DOHH2 (cell line): ENCODE results near the gene MAP3K5.

Experiments used
- H3F3A ChIP-seq: fragments of 200-600 bp; sonication (generic), shearing (Covaris generic); 2 replicates; pipeline ENCODE4 v1.6.0; 2016; ENCODE audit warnings: antibody characterized with exemption, mild to moderate bottlenecking; ENCODE audit not compliant: control insufficient read depth, insufficient read depth
- H3K27ac ChIP-seq: fragments of 200-600 bp; sonication (generic); 2 replicates; pipeline ENCODE4 v1.5.1; 2014; ENCODE audit warnings: low read depth, mild to moderate bottlenecking, low read length, moderate library complexity
- H3K27me3 ChIP-seq: fragments of 200-600 bp; sonication (generic); 2 replicates; pipeline ENCODE4 v1.6.1; 2014; ENCODE audit warnings: mild to moderate bottlenecking, low read length, mixed read lengths; ENCODE audit not compliant: control insufficient read depth
- H3K36me3 ChIP-seq: fragments of 200-600 bp; sonication (generic); 2 replicates; pipeline ENCODE4 v1.6.1; 2014; ENCODE audit warnings: mild to moderate bottlenecking, low read length, moderate library complexity, mixed read lengths; ENCODE audit not compliant: control insufficient read depth
- H3K4me1 ChIP-seq: fragments of 200-600 bp; sonication (generic); 2 replicates; pipeline ENCODE4 v1.6.1; 2014; ENCODE audit warnings: mild to moderate bottlenecking, low read length, mixed read lengths; ENCODE audit not compliant: control insufficient read depth
- H3K4me2 ChIP-seq: fragments of 200-600 bp; sonication (generic); 2 replicates; pipeline ENCODE4 v1.6.0; 2014; ENCODE audit warnings: mild to moderate bottlenecking, low read length, moderate library complexity
- H3K4me3 ChIP-seq: fragments of 200-600 bp; sonication (generic); 2 replicates; pipeline ENCODE4 v1.5.1; 2014; ENCODE audit warnings: mild to moderate bottlenecking, low read length, mixed read lengths
- H3K79me2 ChIP-seq: fragments of 200-600 bp; sonication (generic); 2 replicates; pipeline ENCODE4 v1.6.1; 2014; ENCODE audit warnings: mild to moderate bottlenecking, low read length, mixed read lengths; ENCODE audit not compliant: control insufficient read depth
- H3K9me2 ChIP-seq: fragments of 200-600 bp; sonication (generic); replicated peaks from 2 replicates; pipeline ENCODE4 v1.6.1; 2014; ENCODE audit warnings: mild to moderate bottlenecking, low read length, mixed read lengths; ENCODE audit not compliant: control insufficient read depth
- H3K9me3 ChIP-seq: fragments of 200-600 bp; sonication (generic); 2 replicates; pipeline ENCODE4 v1.6.1; 2014; ENCODE audit warnings: antibody characterized with exemption, low read length, mixed read lengths; ENCODE audit not compliant: control insufficient read depth, insufficient read depth
- H4K20me1 ChIP-seq: fragments of 200-600 bp; sonication (generic); 2 replicates; pipeline ENCODE4 v1.6.0; 2014; ENCODE audit warnings: low read depth, mild to moderate bottlenecking, antibody characterized with exemption, low read length, moderate library complexity; ENCODE audit not compliant: control insufficient read depth, insufficient read depth
- CTCF ChIP-seq: fragments of 200-600 bp; sonication (generic); IDR thresholded peaks from one replicate; pipeline ENCODE4 v1.5.1; 2014; ENCODE audit warnings: antibody characterized with exemption, mild to moderate bottlenecking, low read depth, low read length; ENCODE audit not compliant: poor library complexity, severe bottlenecking
- EZH2phosphoT487 ChIP-seq: fragments of 200-600 bp; sonication (generic); IDR thresholded peaks from 2 replicates; pipeline ENCODE4 v1.6.1; 2017; ENCODE audit warnings: borderline replicate concordance, mild to moderate bottlenecking, antibody characterized with exemption, low read length, moderate library complexity, mixed read lengths

Gene MAP3K5

GRCh38 chr6:136582711-136583471, 209.4 kb downstream of the MAP3K5 start:
- no peak for TF ChIP-seq EZH2phosphoT487
- peak; percentile 66 for TF ChIP-seq CTCF
- Histone ChIP-seq H3K27me3 (no peaks in the 10 kb centered on the region), H3K4me1 (no peaks in the 10 kb centered on the region), H3K4me3 (no peak overlapping the region), H4K20me1 (no peaks in the 10 kb centered on the region), H3K9me2 (no peaks in the 10 kb centered on the region), H3K9me3 (no peaks in the 10 kb centered on the region), H3K27ac (no peak overlapping the region), H3K36me3 (no peaks in the 10 kb centered on the region), H3K79me2 (no peaks in the 10 kb centered on the region), H3F3A (no peaks in the 10 kb centered on the region), H3K4me2 (no peak overlapping the region)

DNA sequence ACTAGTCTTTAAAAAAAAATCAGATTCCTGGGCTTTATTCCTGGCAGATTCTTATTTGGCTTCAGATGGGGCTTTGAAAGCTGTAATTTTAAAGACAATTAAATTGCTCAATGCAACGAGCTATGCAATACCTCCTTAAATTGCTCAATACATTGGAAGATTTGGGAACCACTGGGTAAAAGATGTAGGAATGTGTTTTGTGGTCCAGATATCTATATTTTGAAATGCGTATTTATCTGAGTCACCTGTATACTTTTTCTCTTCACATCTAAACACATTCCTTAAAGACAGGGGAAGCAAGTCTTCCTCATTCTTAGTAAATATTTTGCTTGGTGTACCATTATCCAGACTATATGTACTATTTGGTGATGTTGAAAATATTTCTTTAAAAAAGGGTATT, 212.5 kb downstream of the MAP3K5 start:
- Histone ChIP-seq H3K9me3 (no peaks in the 10 kb centered on the region), H3K79me2 (no peaks in the 10 kb centered on the region), H3K9me2 (no peaks in the 10 kb centered on the region), H4K20me1 (no peaks in the 10 kb centered on the region), H3K4me1 (no peaks in the 10 kb centered on the region), H3K4me3 (no peak overlapping the region), H3K36me3 (no peaks in the 10 kb centered on the region), H3K4me2 (no peak overlapping the region), H3K27me3 (no peaks in the 10 kb centered on the region), H3F3A (no peaks in the 10 kb centered on the region), H3K27ac (no peak overlapping the region)
- TF ChIP-seq CTCF (no peak), EZH2phosphoT487 (no peak)

GRCh38 chr6:136576821-136577220, 215.5 kb downstream of the MAP3K5 start:
- H3K9me3 ChIP-seq: no peaks in the 10 kb centered on the region; the same call in 1 of the 2 replicates
- H3K36me3 ChIP-seq: no peaks in the 10 kb centered on the region
- no peaks in the 10 kb centered on the region for H3K27me3 ChIP-seq
- H3F3A ChIP-seq: no peaks in the 10 kb centered on the region
- no peak overlapping the region for H3K4me2 ChIP-seq
- H4K20me1 ChIP-seq: no peaks in the 10 kb centered on the region
- no peak overlapping the region for H3K4me3 ChIP-seq
- H3K4me1 ChIP-seq: no peaks in the 10 kb centered on the region
- TF ChIP-seq CTCF (no peak), EZH2phosphoT487 (no peak)
- no peak overlapping the region for H3K27ac ChIP-seq
- H3K9me2 ChIP-seq: no peaks in the 10 kb centered on the region
- H3K79me2 ChIP-seq: no peaks in the 10 kb centered on the region
